ENCODE measurements around the gene KRTAP10-1. TPM values are rescaled to one million over a fixed set of nuclear protein-coding genes. Genes with fewer than 3 reads are reported as not detected.
"Not testable (repeated sequence)": the region's sequence is repeated elsewhere in the genome, so short reads cannot be mapped to it uniquely, and the experiment has no call there.

KRTAP10-1 gene
- total RNA-seq, 4 donors from 2014 or later, result not detected

GRCh38 chr21:44505673-44506278 lies 34.2 kb downstream of the KRTAP10-1 start:
- in situ Hi-C loops (cut with MboI; ENCODE audit: low sequenced_read_pairs in 4 of 4) (loop anchor here in 1 of 4 donors (25.0 kb wide), 1 partner anchor 282 kb away; no protein-coding TSS in a partner anchor), intact Hi-C loops (cut with DNase I; ENCODE audit: low total_unique reads) (loop anchor here (10.0 kb wide), 1 partner anchor 429 kb away; no protein-coding TSS in a partner anchor)
- no peaks in the 10 kb centered on the region for H3K4me1 ChIP-seq
- H3K9me3 ChIP-seq, result no peaks in the 10 kb centered on the region
- TF ChIP-seq POLR2A (IDR thresholded peaks at IDR 0.05), result no peak
- TF ChIP-seq, protein P1, sequence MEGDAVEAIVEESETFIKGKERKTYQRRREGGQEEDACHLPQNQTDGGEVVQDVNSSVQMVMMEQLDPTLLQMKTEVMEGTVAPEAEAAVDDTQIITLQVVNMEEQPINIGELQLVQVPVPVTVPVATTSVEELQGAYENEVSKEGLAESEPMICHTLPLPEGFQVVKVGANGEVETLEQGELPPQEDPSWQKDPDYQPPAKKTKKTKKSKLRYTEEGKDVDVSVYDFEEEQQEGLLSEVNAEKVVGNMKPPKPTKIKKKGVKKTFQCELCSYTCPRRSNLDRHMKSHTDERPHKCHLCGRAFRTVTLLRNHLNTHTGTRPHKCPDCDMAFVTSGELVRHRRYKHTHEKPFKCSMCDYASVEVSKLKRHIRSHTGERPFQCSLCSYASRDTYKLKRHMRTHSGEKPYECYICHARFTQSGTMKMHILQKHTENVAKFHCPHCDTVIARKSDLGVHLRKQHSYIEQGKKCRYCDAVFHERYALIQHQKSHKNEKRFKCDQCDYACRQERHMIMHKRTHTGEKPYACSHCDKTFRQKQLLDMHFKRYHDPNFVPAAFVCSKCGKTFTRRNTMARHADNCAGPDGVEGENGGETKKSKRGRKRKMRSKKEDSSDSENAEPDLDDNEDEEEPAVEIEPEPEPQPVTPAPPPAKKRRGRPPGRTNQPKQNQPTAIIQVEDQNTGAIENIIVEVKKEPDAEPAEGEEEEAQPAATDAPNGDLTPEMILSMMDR (IDR thresholded peaks at IDR 0.05 in 4 of 5, conservative IDR thresholded peaks at IDR 0.05 in 1 of 5), result no peak
- H3K27me3 ChIP-seq, result peaks cover 22 to 36% (median 29%) of the 10 kb centered on the region in 3 donors
- DNase-seq, result no peak
- H3K27ac ChIP-seq, result no peak overlapping the region
- H3K4me3 ChIP-seq, result no peak overlapping the region
- H3K36me3 ChIP-seq, result no peaks in the 10 kb centered on the region
- ATAC-seq, result no peak

- no peaks in the 10 kb centered on the region for H3K36me3 ChIP-seq
- no peak for TF ChIP-seq POLR2A (IDR thresholded peaks at IDR 0.05)
- TF ChIP-seq, protein P1 (IDR thresholded peaks at IDR 0.05 in 4 of 5, conservative IDR thresholded peaks at IDR 0.05 in 1 of 5), result no peak
- no peak overlapping the region for H3K4me3 ChIP-seq
- H3K9me3 ChIP-seq, result no peaks in the 10 kb centered on the region
- DNase-seq (no peak), ATAC-seq (no peak)
- H3K27ac ChIP-seq, result no peak overlapping the region
- H3K4me1 ChIP-seq, result no peaks in the 10 kb centered on the region
- intact Hi-C loops (cut with DNase I; ENCODE audit: low total_unique reads) (loop anchor here (10.0 kb wide), 1 partner anchor 431 kb away; no protein-coding TSS in a partner anchor), in situ Hi-C loops (cut with MboI; ENCODE audit: low sequenced_read_pairs in 4 of 4) (loop anchor here in 1 of 4 donors (25.0 kb wide), 1 partner anchor 283 kb away; no protein-coding TSS in a partner anchor)
- peaks cover 23 to 32% (median 25%) of the 10 kb centered on the region in 3 donors for H3K27me3 ChIP-seq
Observed at GRCh38 chr21:44503901-44504399, 36.0 kb downstream of the KRTAP10-1 start.

- not testable (repeated sequence) for H3K9me3 ChIP-seq, H3K4me3 ChIP-seq, H3K4me1 ChIP-seq, DNase-seq, ATAC-seq, H3K36me3 ChIP-seq, H3K27ac ChIP-seq
- in situ Hi-C loops (cut with MboI; ENCODE audit: low sequenced_read_pairs in 4 of 4), result loop anchor here in 1 of 4 donors (25.0 kb wide), 1 partner anchor 284 kb away; no protein-coding TSS in a partner anchor
- intact Hi-C loops (cut with DNase I; ENCODE audit: low total_unique reads), result loop anchor here (10.0 kb wide), 1 partner anchor 432 kb away; no protein-coding TSS in a partner anchor
- peaks cover 18 to 28% (median 23%) of the 10 kb centered on the region in 3 donors for H3K27me3 ChIP-seq
Observed at GRCh38 chr21:44503006-44503889, 36.7 kb downstream of the KRTAP10-1 start.

GRCh38 chr21:44502171-44502958 lies 37.6 kb downstream of the KRTAP10-1 start:
- Histone ChIP-seq H3K27ac (no peak overlapping the region), H3K27me3 (peaks cover 15 to 19% (median 16%) of the 10 kb centered on the region in 3 donors), H3K4me3 (no peak overlapping the region), H3K4me1 (no peaks in the 10 kb centered on the region), H3K9me3 (no peaks in the 10 kb centered on the region), H3K36me3 (no peaks in the 10 kb centered on the region)
- intact Hi-C loops (cut with DNase I; ENCODE audit: low total_unique reads), result loop anchor here (10.0 kb wide), 1 partner anchor 432 kb away; no protein-coding TSS in a partner anchor
- ATAC-seq, result no peak
- TF ChIP-seq, protein P1 (IDR thresholded peaks at IDR 0.05 in 4 of 5, conservative IDR thresholded peaks at IDR 0.05 in 1 of 5), result no peak
- TF ChIP-seq POLR2A (IDR thresholded peaks at IDR 0.05), result no peak
- in situ Hi-C loops (cut with MboI; ENCODE audit: low sequenced_read_pairs in 4 of 4), result loop anchor here in 1 of 4 donors (25.0 kb wide), 1 partner anchor 285 kb away; no protein-coding TSS in a partner anchor
- no peak for DNase-seq
